Measurements from ENCODE around the gene SOWAHC. TPM values are rescaled to one million over a fixed set of nuclear protein-coding genes. Genes with fewer than 3 reads are reported as not detected.

Gene SOWAHC
- total RNA-seq, 1 experiment from 2014 or later, result 13.1 TPM

- no peaks in the 10 kb centered on the region for H3K4me1 ChIP-seq (ENCODE audit: insufficient read depth, low read length, poor library complexity, severe bottlenecking)
- BruUV-seq (replicated peaks), result no TSS peak
- no peaks in the 10 kb centered on the region for H3K9me3 ChIP-seq (ENCODE audit: low read depth, low read length, poor library complexity, severe bottlenecking)
- ChIA-PET POLR2A (ENCODE audit: low non-redundant PET) (no interaction called here), CTCF (no interaction called here)
- H3K27ac ChIP-seq (ENCODE audit: low read depth, low read length, poor library complexity, severe bottlenecking), result no peak overlapping the region
- TF ChIP-seq, protein P1, sequence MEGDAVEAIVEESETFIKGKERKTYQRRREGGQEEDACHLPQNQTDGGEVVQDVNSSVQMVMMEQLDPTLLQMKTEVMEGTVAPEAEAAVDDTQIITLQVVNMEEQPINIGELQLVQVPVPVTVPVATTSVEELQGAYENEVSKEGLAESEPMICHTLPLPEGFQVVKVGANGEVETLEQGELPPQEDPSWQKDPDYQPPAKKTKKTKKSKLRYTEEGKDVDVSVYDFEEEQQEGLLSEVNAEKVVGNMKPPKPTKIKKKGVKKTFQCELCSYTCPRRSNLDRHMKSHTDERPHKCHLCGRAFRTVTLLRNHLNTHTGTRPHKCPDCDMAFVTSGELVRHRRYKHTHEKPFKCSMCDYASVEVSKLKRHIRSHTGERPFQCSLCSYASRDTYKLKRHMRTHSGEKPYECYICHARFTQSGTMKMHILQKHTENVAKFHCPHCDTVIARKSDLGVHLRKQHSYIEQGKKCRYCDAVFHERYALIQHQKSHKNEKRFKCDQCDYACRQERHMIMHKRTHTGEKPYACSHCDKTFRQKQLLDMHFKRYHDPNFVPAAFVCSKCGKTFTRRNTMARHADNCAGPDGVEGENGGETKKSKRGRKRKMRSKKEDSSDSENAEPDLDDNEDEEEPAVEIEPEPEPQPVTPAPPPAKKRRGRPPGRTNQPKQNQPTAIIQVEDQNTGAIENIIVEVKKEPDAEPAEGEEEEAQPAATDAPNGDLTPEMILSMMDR (conservative IDR thresholded peaks at IDR 0.05; ENCODE audit: low read depth, low read length), result no peak
- TF ChIP-seq EZH2 (IDR thresholded peaks at IDR 0.05; ENCODE audit: borderline replicate concordance, low read depth, low read length, poor library complexity, severe bottlenecking), result no peak
- H3K36me3 ChIP-seq (ENCODE audit: insufficient read depth, low read length, poor library complexity, severe bottlenecking), result no peaks in the 10 kb centered on the region
- H3K4me3 ChIP-seq (ENCODE audit: low read depth, low read length, poor library complexity, severe bottlenecking), result no peak overlapping the region
- H3K27me3 ChIP-seq (replicated peaks; ENCODE audit: insufficient read depth, low read depth, low read length, poor library complexity), result no peaks in the 10 kb centered on the region
- no peak for DNase-seq (ENCODE audit: low spot score)
- intact Hi-C loops (cut with micrococcal nuclease; ENCODE audit: unreplicated experiment), result no loop called here
Observed at GRCh38 chr2:109629867-109630266, 15.7 kb downstream of the SOWAHC start.

DNA sequence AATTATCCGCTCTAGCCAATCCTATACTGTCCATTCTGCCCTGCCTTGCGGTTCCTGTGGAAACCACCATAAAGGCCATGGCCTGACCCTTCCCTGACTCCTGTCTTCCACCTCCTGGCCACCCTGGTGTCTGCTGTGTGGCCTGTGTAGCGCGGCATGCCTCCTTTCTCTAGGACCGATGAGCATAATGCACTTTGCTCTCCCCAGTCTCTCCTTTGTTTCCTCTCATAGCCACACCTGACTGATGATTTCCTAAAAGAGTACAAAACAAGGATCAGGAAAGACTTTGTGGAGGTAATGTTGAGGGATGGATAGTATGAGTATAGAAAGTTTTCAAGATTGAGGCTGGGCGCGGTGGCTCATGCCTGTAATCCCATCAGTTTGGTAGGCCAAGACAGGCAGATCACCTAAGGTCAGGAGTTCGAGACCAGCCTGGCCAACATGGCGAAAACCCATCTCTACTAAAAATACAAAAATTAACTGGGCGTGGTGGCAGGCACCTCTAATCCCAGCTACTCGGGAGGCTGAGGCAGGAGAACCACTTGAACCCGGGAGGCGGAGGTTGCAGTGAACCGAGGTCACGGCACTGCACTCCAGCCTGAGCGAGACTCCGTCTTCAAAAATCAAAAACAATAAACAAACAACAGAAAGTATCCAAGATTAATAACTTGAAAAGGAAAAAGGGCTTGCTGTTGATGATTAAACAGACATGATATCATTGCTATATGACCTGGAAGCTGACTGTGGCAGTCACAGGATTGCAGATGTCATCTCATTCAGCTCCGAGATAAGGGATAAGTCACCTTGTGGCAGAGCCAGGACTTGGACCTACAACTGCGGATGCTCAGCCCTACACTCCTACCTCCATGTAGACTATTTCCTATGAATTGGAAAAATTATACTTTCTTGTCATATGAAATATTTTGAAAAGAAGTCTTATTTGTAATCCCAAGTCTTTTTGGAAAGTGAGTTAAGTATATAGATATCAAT is 16.6 kb downstream of the SOWAHC start:
- H3K27me3 ChIP-seq (replicated peaks; ENCODE audit: insufficient read depth, low read depth, low read length, poor library complexity), result no peaks in the 10 kb centered on the region
- H3K9me3 ChIP-seq (ENCODE audit: low read depth, low read length, poor library complexity, severe bottlenecking), result no peaks in the 10 kb centered on the region
- no peaks in the 10 kb centered on the region for H3K36me3 ChIP-seq (ENCODE audit: insufficient read depth, low read length, poor library complexity, severe bottlenecking)
- TF ChIP-seq, protein P1 (conservative IDR thresholded peaks at IDR 0.05; ENCODE audit: low read depth, low read length), result no peak
- TF ChIP-seq EZH2 (IDR thresholded peaks at IDR 0.05; ENCODE audit: borderline replicate concordance, low read depth, low read length, poor library complexity, severe bottlenecking), result no peak
- ChIA-PET POLR2A (ENCODE audit: low non-redundant PET) (no interaction called here), CTCF (no interaction called here)
- H3K4me3 ChIP-seq (ENCODE audit: low read depth, low read length, poor library complexity, severe bottlenecking), result no peak overlapping the region
- H3K27ac ChIP-seq (ENCODE audit: low read depth, low read length, poor library complexity, severe bottlenecking), result no peak overlapping the region
- BruUV-seq (replicated peaks), result no TSS peak
- intact Hi-C loops (cut with micrococcal nuclease; ENCODE audit: unreplicated experiment), result no loop called here
- no peak for DNase-seq (ENCODE audit: low spot score)
- H3K4me1 ChIP-seq (ENCODE audit: insufficient read depth, low read length, poor library complexity, severe bottlenecking), result no peaks in the 10 kb centered on the region

DNA sequence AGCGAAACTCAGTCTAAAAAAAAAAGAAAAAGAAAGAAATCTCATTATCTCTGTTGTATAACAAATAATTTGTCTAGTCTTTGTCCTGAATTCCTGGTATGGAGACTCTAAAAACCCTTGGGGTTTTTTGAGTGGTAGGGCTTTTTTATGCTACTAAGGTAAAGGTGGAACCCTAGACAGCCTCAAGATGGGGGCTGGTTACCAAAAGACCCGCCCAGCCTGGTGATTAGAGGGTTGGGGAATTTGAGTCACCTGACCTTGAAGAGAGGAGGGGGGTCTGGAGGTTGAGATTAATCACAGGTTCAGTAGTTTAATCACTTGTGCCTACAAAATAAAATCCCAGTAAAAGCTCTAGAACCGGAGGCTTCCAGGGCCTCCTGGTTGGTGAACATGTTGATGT is 17.6 kb downstream of the SOWAHC start:
- CTCF ChIA-PET, result no interaction called here
- DNase-seq (ENCODE audit: low spot score), result no peak
- POLR2A ChIA-PET (ENCODE audit: low non-redundant PET), result interaction anchor here (0.6 kb wide), 1 partner anchor 9 kb away, joined by 3 read pairs; no protein-coding TSS in a partner anchor

More for the DNA sequence above, 17.6 kb downstream of the SOWAHC start:
- intact Hi-C loops (cut with micrococcal nuclease; ENCODE audit: unreplicated experiment), result no loop called here
- Histone ChIP-seq H3K27ac (ENCODE audit: low read depth, low read length, poor library complexity, severe bottlenecking) (no peak overlapping the region), H3K27me3 (replicated peaks; ENCODE audit: insufficient read depth, low read depth, low read length, poor library complexity) (no peaks in the 10 kb centered on the region), H3K9me3 (ENCODE audit: low read depth, low read length, poor library complexity, severe bottlenecking) (no peaks in the 10 kb centered on the region), H3K4me3 (ENCODE audit: low read depth, low read length, poor library complexity, severe bottlenecking) (no peak overlapping the region), H3K4me1 (ENCODE audit: insufficient read depth, low read length, poor library complexity, severe bottlenecking) (no peaks in the 10 kb centered on the region), H3K36me3 (ENCODE audit: insufficient read depth, low read length, poor library complexity, severe bottlenecking) (no peaks in the 10 kb centered on the region)
- no peak for TF ChIP-seq EZH2 (IDR thresholded peaks at IDR 0.05; ENCODE audit: borderline replicate concordance, low read depth, low read length, poor library complexity, severe bottlenecking)
- TF ChIP-seq, protein P1 (conservative IDR thresholded peaks at IDR 0.05; ENCODE audit: low read depth, low read length), result no peak
- no TSS peak for BruUV-seq (replicated peaks)

All from A673 (cell line).